Measurements from ENCODE around the gene SWAP70. TPM values are rescaled to one million over a fixed set of nuclear protein-coding genes. Genes with fewer than 3 reads are reported as not detected.
"Not testable (repeated sequence)": the region's sequence is repeated elsewhere in the genome, so short reads cannot be mapped to it uniquely, and the experiment has no call there.

The SWAP70 gene
- total RNA-seq, 2 donors from 2014 or later, result 28.8 to 30.7 TPM

- Histone ChIP-seq H3K27me3 (ENCODE audit: control insufficient read depth, insufficient read depth, low read length, poor library complexity, severe bottlenecking) (no peaks in the 10 kb centered on the region), H3K4me1 (ENCODE audit: control insufficient read depth, insufficient read depth, low read length) (no peaks in the 10 kb centered on the region), H3K36me3 (ENCODE audit: control insufficient read depth, insufficient read depth, low read length) (no peaks in the 10 kb centered on the region), H3K9ac (ENCODE audit: extremely low read depth, low read length, poor library complexity, severe bottlenecking) (no peak overlapping the region), H3K4me3 (ENCODE audit: low read length) (no peak overlapping the region), H3K9me3 (ENCODE audit: control insufficient read depth, low read length) (no peaks in the 10 kb centered on the region), H3K27ac (ENCODE audit: low read depth, low read length) (no peak overlapping the region)
- no peak for DNase-seq
- Mint-ChIP-seq H3K9me3 (peaks cover 1% of the 10 kb centered on the region), H3K36me3 (ENCODE audit: low read depth) (no peaks in the 10 kb centered on the region), H3K4me1 (peaks cover 2% of the 10 kb centered on the region), H3K4me3 (no peak overlapping the region), H3K27ac (no peak overlapping the region), H3K27me3 (ENCODE audit: insufficient read depth) (no peaks in the 10 kb centered on the region)
- TF ChIP-seq CTCF (conservative IDR thresholded peaks at IDR 0.05), result no peak
Observed at GRCh38 chr11:9619971-9620370, 43.9 kb upstream of the SWAP70 start.

- not testable (repeated sequence) for H3K27ac Mint-ChIP-seq; DNase-seq; H3K36me3 ChIP-seq (ENCODE audit: control insufficient read depth, insufficient read depth, low read length); H3K27me3 ChIP-seq (ENCODE audit: control insufficient read depth, insufficient read depth, low read length, poor library complexity, severe bottlenecking); H3K27ac ChIP-seq (ENCODE audit: low read depth, low read length); H3K9me3 ChIP-seq (ENCODE audit: control insufficient read depth, low read length); H3K4me3 Mint-ChIP-seq; H3K9ac ChIP-seq (ENCODE audit: extremely low read depth, low read length, poor library complexity, severe bottlenecking); H3K4me1 ChIP-seq (ENCODE audit: control insufficient read depth, insufficient read depth, low read length); H3K36me3 Mint-ChIP-seq (ENCODE audit: low read depth); H3K27me3 Mint-ChIP-seq (ENCODE audit: insufficient read depth); H3K4me3 ChIP-seq (ENCODE audit: low read length); H3K9me3 Mint-ChIP-seq
- WGBS, 2 experiments (ENCODE audit: insufficient coverage in 1 of 2, insufficient read length in 1 of 2), result 77 to 100% methylated on average over 1 to 7 of the region's 7 CpGs
- peaks cover 17% of the 10 kb centered on the region for H3K4me1 Mint-ChIP-seq
Observed at GRCh38 chr11:9622353-9622752, 41.5 kb upstream of the SWAP70 start.

- peaks cover 19% of the 10 kb centered on the region for H3K4me1 Mint-ChIP-seq
- not testable (repeated sequence) for H3K4me3 Mint-ChIP-seq; H3K36me3 ChIP-seq (ENCODE audit: control insufficient read depth, insufficient read depth, low read length); DNase-seq; H3K4me3 ChIP-seq (ENCODE audit: low read length); H3K27ac Mint-ChIP-seq; H3K27me3 Mint-ChIP-seq (ENCODE audit: insufficient read depth); H3K9me3 ChIP-seq (ENCODE audit: control insufficient read depth, low read length); H3K27me3 ChIP-seq (ENCODE audit: control insufficient read depth, insufficient read depth, low read length, poor library complexity, severe bottlenecking); H3K36me3 Mint-ChIP-seq (ENCODE audit: low read depth); H3K27ac ChIP-seq (ENCODE audit: low read depth, low read length); H3K9me3 Mint-ChIP-seq; H3K4me1 ChIP-seq (ENCODE audit: control insufficient read depth, insufficient read depth, low read length); H3K9ac ChIP-seq (ENCODE audit: extremely low read depth, low read length, poor library complexity, severe bottlenecking)
- 96 to 100% methylated on average over 2 to 15 of the region's 23 CpGs for WGBS, 2 experiments (ENCODE audit: insufficient coverage in 1 of 2, insufficient read length in 1 of 2)
Observed at GRCh38 chr11:9623053-9623452, 40.8 kb upstream of the SWAP70 start.

- H3K27me3 ChIP-seq (ENCODE audit: control insufficient read depth, insufficient read depth, low read length, poor library complexity, severe bottlenecking), result no peaks in the 10 kb centered on the region
- no peaks in the 10 kb centered on the region for H3K36me3 Mint-ChIP-seq (ENCODE audit: low read depth)
- no peaks in the 10 kb centered on the region for H3K9me3 ChIP-seq (ENCODE audit: control insufficient read depth, low read length)
- no peak overlapping the region for H3K27ac ChIP-seq (ENCODE audit: low read depth, low read length)
- H3K27ac Mint-ChIP-seq, result no peak overlapping the region
- TF ChIP-seq CTCF (conservative IDR thresholded peaks at IDR 0.05), result no peak
- H3K9me3 Mint-ChIP-seq, result peaks cover 1% of the 10 kb centered on the region
- H3K4me1 Mint-ChIP-seq, result peaks cover 22% of the 10 kb centered on the region
- no peak overlapping the region for H3K9ac ChIP-seq (ENCODE audit: extremely low read depth, low read length, poor library complexity, severe bottlenecking)
- DNase-seq, result peak; percentile 2
- no peak overlapping the region for H3K4me3 ChIP-seq (ENCODE audit: low read length)
- H3K4me1 ChIP-seq (ENCODE audit: control insufficient read depth, insufficient read depth, low read length), result peaks cover 4% of the 10 kb centered on the region
- no peaks in the 10 kb centered on the region for H3K27me3 Mint-ChIP-seq (ENCODE audit: insufficient read depth)
- no peak overlapping the region for H3K4me3 Mint-ChIP-seq
- no peaks in the 10 kb centered on the region for H3K36me3 ChIP-seq (ENCODE audit: control insufficient read depth, insufficient read depth, low read length)
Observed at GRCh38 chr11:9624448-9624847, 39.4 kb upstream of the SWAP70 start.
